GM21786 (cell line): ENCODE results near the gene COX20.
"Not testable (repeated sequence)": the region's sequence is repeated elsewhere in the genome, so short reads cannot be mapped to it uniquely, and the experiment has no call there.

Experiments
- ATAC-seq: cut with Tn5 transposase; IDR thresholded peaks from one replicate; pipeline ENCODE4 v1.9.1; 2021; ENCODE audit not compliant: unreplicated experiment

Gene COX20

GRCh38 chr1:244821134-244821533, 14.3 kb upstream of the COX20 start:
- no peak for ATAC-seq

GRCh38 chr1:244822878-244823277, 12.6 kb upstream of the COX20 start:
- ATAC-seq, result no peak

GRCh38 chr1:244826712-244827111, 8.7 kb upstream of the COX20 start:
- ATAC-seq, result no peak

GRCh38 chr1:244830639-244831038, 4.8 kb upstream of the COX20 start:
- no peak for ATAC-seq

- not testable (repeated sequence) for ATAC-seq
These were observed 2.2 kb upstream of the COX20 start for GRCh38 chr1:244833260-244833659.

DNA sequence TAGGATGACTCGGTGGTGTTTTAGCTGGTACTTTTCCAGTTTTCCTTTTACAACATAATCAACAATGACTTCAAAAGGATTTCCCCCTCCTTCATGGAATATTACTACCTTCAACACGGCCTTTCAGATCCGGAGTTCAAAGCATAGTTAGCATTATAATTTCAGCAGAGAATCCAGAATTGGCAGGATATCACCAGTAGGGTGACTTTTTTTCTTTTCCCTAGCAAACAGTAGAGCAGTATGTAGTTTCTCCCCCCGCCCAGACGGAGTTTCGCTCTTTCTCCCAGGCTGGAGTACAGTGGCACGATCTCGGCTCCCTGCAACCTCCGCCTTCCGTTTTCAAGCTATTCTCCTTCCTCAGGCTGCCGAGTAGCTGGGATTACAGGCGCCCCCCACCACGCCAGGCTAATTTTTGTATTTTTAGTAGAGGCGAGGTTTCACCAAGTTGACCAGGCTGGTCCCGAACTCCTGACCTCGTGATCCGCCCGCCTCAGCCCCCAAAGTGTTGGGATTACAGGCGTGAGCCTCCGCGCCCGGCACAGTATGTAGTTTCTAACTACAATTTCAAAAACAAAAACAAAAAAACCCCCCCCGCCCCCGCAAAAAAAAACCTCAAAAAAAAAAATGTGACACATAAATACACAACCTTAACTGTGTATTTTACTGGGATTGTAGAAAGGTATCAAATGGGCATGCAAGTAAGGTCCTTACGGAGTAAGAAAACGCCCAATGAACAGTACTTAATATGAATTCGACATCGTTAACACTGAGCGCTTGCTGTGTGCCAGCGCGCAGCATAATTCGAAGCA, 1.5 kb upstream of the COX20 start:
- ATAC-seq, result no peak

GRCh38 chr1:244834543-244835275, 749 bp upstream of the COX20 start:
- ATAC-seq, result peak; percentile 70

GRCh38 chr1:244836135-244836521, 670 bp downstream of the COX20 start:
- ATAC-seq, result no peak

- ATAC-seq, result no peak
These were observed 1.1 kb downstream of the COX20 start for GRCh38 chr1:244836584-244836983.

DNA sequence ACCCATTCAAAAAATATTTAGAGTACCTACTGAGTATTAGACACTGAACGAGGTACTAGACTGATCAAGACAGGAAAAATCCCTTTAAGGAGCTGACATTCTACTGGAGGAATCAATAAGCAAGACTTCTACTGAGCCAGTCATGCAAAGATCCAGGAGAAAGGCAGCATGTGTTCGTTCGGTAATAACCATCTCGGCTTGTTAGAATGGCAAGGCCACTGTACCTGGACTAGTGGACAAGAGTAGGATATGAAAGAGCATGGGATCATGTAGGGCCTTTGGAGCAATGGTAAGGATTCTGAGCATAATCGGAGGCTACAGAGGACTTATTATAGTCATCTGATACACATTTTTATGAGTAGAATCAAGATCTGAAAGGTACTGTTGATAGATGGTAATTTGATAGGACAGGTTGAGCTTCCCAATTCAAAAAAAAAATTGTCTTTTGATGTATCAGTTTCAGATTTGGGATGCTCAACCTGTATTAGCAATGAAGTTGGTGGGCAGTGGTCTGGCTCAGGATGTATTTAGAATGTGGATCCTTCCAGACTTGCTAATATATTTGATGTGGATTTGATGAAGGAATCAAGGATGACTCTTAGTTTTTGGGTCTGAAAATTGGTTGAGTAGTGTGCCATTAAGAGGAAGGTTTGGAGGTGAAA, 2.3 kb downstream of the COX20 start:
- no peak for ATAC-seq

GRCh38 chr1:244839656-244840055, 4.2 kb downstream of the COX20 start:
- no peak for ATAC-seq

GRCh38 chr1:244840219-244840794, 4.8 kb downstream of the COX20 start:
- ATAC-seq, result no peak

- ATAC-seq, result no peak
These were observed 5.9 kb downstream of the COX20 start for GRCh38 chr1:244841273-244841927.

DNA sequence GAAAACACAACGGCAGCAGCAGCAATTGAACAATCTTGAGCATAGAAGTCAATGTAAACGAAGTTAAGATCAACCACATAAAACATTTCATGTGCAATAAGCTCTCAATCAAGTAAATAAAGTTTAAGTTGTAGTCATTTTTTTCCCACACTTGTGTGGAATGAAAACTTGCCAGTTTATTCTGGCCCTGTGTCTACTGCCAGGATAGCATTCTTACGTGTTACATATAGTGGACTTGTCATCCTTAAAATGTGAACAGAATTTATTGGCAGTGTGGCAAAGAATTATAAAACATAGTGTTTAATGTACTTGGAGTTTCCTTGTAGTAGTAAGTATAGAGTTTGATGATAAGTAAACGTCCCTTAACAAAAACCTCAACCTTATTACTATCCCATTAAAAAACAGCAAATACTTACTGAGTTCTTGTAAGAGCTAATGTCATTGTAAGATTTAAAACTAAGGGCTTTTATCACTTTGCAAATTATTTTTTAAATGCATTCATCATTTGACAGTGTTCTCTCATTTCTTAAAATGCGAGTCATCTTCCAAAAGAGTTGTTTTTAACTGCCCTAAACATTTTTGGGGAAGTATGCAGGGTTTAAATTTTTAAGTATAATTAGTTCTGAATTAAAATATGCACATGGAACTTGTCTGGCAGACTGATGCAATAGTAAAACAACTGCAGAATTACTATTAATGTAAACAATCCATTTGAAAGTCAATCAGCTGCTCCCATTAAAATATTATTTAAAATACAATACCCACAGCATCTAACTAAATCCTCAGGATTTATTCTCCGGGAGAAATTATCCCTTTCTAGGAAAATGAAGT, 7.9 kb downstream of the COX20 start:
- no peak for ATAC-seq

DNA sequence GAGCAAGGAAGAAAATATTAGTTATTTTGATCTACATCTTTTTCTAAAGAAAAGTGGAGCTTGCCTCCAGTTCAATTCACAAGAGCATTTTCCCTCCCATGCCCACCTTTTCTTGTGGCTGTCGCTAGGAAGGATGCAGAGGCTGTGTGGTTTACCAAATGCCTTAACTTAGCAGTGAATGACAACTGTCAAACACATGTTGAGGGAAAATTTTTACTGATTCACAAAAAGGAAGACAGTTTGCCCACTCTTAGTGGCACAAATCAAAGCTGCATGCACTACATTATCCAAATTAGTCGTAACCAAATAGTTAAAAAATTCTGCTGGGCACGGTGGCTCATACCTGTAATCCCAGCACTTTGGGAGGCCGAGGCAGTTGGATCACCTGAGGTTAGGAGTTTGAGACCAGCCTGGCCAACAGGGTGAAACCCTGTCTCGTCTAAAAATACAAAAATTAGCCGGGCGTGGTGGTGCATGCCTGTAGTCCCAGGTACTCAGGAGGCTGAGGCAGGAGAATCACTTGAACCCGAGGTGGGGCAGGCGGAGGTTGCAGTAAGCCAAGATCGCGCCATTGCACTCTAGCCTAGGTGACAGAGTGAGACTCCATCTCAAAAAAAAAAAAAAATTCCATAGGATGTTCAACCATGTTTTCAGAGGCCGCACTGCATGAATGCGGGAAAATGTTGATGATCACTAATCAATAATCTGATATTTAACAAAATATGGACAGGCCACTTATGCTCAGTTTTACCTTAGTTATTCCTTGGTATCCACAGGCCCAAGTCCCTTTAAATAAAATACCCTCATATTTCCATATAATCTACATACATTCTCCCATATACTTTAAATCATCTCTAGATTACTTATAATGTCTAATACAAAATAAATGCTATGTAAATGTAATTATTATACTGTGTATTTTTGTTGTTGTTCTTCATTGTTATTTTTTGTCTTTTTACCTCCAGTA, 9.0 kb downstream of the COX20 start:
- ATAC-seq, result no peak

- ATAC-seq, result no peak
These were observed 11.2 kb downstream of the COX20 start for GRCh38 chr1:244846653-244847052.

DNA sequence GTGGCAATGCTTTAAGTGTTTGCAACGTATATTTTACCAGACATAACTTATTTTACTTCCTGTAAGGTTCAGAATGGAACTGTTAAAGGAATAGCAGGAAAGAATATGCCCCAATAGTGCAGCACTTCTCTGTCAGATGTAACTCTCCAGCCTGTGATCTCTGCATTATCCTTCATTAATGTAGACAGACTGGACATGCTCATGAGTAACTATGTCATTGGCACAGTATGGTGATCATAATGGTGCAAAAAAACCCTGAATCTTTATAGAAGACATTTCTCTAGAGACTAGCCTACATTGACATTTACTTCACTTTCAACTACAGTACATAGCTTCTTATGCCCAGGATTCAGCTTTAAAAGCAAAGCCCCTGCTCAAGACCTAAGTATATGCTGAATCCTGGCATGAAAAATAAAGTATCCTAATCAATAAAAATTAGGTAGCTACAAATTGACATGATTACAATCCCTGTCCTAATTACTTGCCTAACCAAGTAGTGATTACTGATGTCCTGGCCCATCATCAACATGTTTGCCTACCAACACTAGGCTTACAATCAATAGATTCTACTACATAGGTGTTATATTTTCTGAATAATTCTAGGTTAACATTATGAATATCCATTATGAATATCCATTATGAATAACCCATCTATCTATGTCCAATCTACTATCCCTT, 13.9 kb downstream of the COX20 start:
- ATAC-seq, result no peak

GRCh38 chr1:244850099-244850852, 14.8 kb downstream of the COX20 start:
- ATAC-seq, result no peak
